ENCODE measurements around the gene UBE2O.

GRCh38 chr17:76404256-76404655 lies 48.7 kb downstream of the UBE2O start:
- no peak for TF ChIP-seq CTCF (IDR thresholded peaks at IDR 0.05)
- no peak for TF ChIP-seq POLR2A (IDR thresholded peaks at IDR 0.05)

Measured in ovary (tissue), 3 donors.